Colonic mucosa (tissue), 4 donors: Measurements from ENCODE around the gene GPR137. TPM values are rescaled to one million over a fixed set of nuclear protein-coding genes. Genes with fewer than 3 reads are reported as not detected.

Experiments used
- DNase-seq: peaks from one replicate; pipeline ENCODE4 v3.0.0-alpha.2; 2020
- H3K27ac ChIP-seq: fragments of 200-600 bp; one replicate; pipeline ENCODE4 v1.8.0; 2021
- H3K27me3 ChIP-seq: fragments of 200-600 bp; one replicate; pipeline ENCODE4 v1.8.0; 2021
- H3K36me3 ChIP-seq: fragments of 200-600 bp; one replicate; pipeline ENCODE4 v1.8.0; 2021
- H3K4me1 ChIP-seq: fragments of 200-600 bp; one replicate; pipeline ENCODE4 v1.8.0; 2021; ENCODE audit warnings: mild to moderate bottlenecking
- H3K4me3 ChIP-seq: fragments of 200-600 bp; one replicate; pipeline ENCODE4 v1.8.0; 2021
- H3K9ac ChIP-seq, 2 donors: one replicate each; pipeline ENCODE4 v1.7.0; 2013; ENCODE audit warnings: control low read depth in 2 of 2, low read depth in 2 of 2, low read length in 2 of 2
- H3K9me3 ChIP-seq: fragments of 200-600 bp; one replicate; pipeline ENCODE4 v1.8.0; 2021
- CTCF ChIP-seq: fragments of 200-600 bp; IDR thresholded peaks from one replicate; pipeline ENCODE4 v1.8.0; 2022; ENCODE audit warnings: antibody characterized with exemption, mild to moderate bottlenecking
- intact Hi-C: fragments of 100-400 bp; cut with DNase I; formaldehyde crosslinking; loops from one replicate; pipeline ENCODE4 v1.14.1; 2022
- total RNA-seq, 2 donors: library from RNA; stranded (reverse); fragmentation: NEBNext Ultra II Directional in 1 of 2; extraction: Animal tissue kit (Norgen Biotek cat#: 25700) in 1 of 2; gene quantifications; one replicate each; pipeline ENCODE4 v1.2.1, GENCODE V29; 2021
- donor health status: healthy.
- donor health status: DM: no; HTN: no; CAD: no.
- donor health status: DM: no; HTN: no; CAD: no.

Gene GPR137
- total RNA-seq, 2 donors from 2014 or later: 36.0 to 58.8 TPM

- Histone ChIP-seq H3K9me3 (no peaks in the 10 kb centered on the region), H3K27ac (no peak overlapping the region), H3K36me3 (peaks cover 12% of the 10 kb centered on the region), H3K4me1 (peaks cover 9% of the 10 kb centered on the region), H3K9ac (no peak overlapping the region), H3K27me3 (no peaks in the 10 kb centered on the region), H3K4me3 (no peak overlapping the region)
- intact Hi-C loops: no loop called here
- no peak for DNase-seq
- no peak for TF ChIP-seq CTCF
Observed at GRCh38 chr11:64254326-64254725, 31.3 kb upstream of the GPR137 start.

GRCh38 chr11:64255135-64256128 is 30.2 kb upstream of the GPR137 start:
- intact Hi-C loops: no loop called here
- TF ChIP-seq CTCF: no peak
- Histone ChIP-seq H3K9ac (no peak overlapping the region), H3K4me1 (peaks cover 9% of the 10 kb centered on the region), H3K36me3 (peaks cover 14% of the 10 kb centered on the region), H3K27ac (no peak overlapping the region), H3K27me3 (no peaks in the 10 kb centered on the region), H3K4me3 (no peak overlapping the region), H3K9me3 (no peaks in the 10 kb centered on the region)
- DNase-seq: no peak

GRCh38 chr11:64256300-64256699 is 29.3 kb upstream of the GPR137 start:
- H3K4me3 ChIP-seq: no peak overlapping the region
- H3K9ac ChIP-seq: no peak overlapping the region
- no peaks in the 10 kb centered on the region for H3K27me3 ChIP-seq
- DNase-seq: no peak
- H3K4me1 ChIP-seq: peaks cover 9% of the 10 kb centered on the region
- intact Hi-C loops: no loop called here
- H3K27ac ChIP-seq: no peak overlapping the region
- H3K36me3 ChIP-seq: peaks cover 14% of the 10 kb centered on the region
- no peaks in the 10 kb centered on the region for H3K9me3 ChIP-seq
- TF ChIP-seq CTCF: no peak

GRCh38 chr11:64258356-64258755 is 27.3 kb upstream of the GPR137 start:
- Histone ChIP-seq H3K36me3 (peaks cover 14% of the 10 kb centered on the region), H3K4me3 (no peak overlapping the region), H3K4me1 (peaks cover 1% of the 10 kb centered on the region), H3K9me3 (no peaks in the 10 kb centered on the region), H3K27me3 (no peaks in the 10 kb centered on the region), H3K9ac (no peak overlapping the region), H3K27ac (no peak overlapping the region)
- no peak for TF ChIP-seq CTCF
- intact Hi-C loops: no loop called here
- DNase-seq: no peak

GRCh38 chr11:64258946-64259532 is 26.6 kb upstream of the GPR137 start:
- no peak overlapping the region for H3K27ac ChIP-seq
- H3K9ac ChIP-seq: no peak overlapping the region
- no peaks in the 10 kb centered on the region for H3K27me3 ChIP-seq
- peaks cover 20% of the 10 kb centered on the region for H3K36me3 ChIP-seq
- H3K9me3 ChIP-seq: no peaks in the 10 kb centered on the region
- intact Hi-C loops: no loop called here
- TF ChIP-seq CTCF: no peak
- H3K4me1 ChIP-seq: no peaks in the 10 kb centered on the region
- no peak overlapping the region for H3K4me3 ChIP-seq
- no peak for DNase-seq
